Measurements from ENCODE around the gene LDB3. TPM values are rescaled to one million over a fixed set of nuclear protein-coding genes. Genes with fewer than 3 reads are reported as not detected.

The LDB3 gene
- total and polyA plus RNA-seq, 11 donors, result 165 to 1,759 (median 1,273) TPM

- peak in 3 of 4 donors; percentile 13 to 36 (median 32) for ATAC-seq
- 49 to 66% (median 58%) methylated on average over 14 of the region's 14 CpGs for WGBS, 4 donors
- no peak overlapping the region for H3K4me3 ChIP-seq
- intact Hi-C loops (cut with DNase I), result no loop called here
- TF ChIP-seq POLR2A (IDR thresholded peaks at IDR 0.05) (no peak), CTCF (IDR thresholded peaks at IDR 0.05) (no peak)
- peaks cover 0 to 10% (median 0%) of the 10 kb centered on the region in 9 donors for H3K27me3 ChIP-seq
- no peaks in the 10 kb centered on the region for H3K9me3 ChIP-seq
- H3K4me1 ChIP-seq, result peaks cover 0 to 58% (median 7%) of the 10 kb centered on the region in 12 donors
- H3K27ac ChIP-seq, result peak overlapping the region in 9 of 12 donors; percentile 32 to 94 (median 58)
- peaks cover 0 to 82% (median 12%) of the 10 kb centered on the region in 9 donors for H3K36me3 ChIP-seq
- no peak for DNase-seq
Measured at GRCh38 chr10:86725980-86726676, 57.8 kb downstream of the LDB3 start.

- no peak for DNase-seq
- ATAC-seq, result peak in 1 of 4 donors; percentile 0
- no peak overlapping the region for H3K4me3 ChIP-seq
- peaks cover 0 to 77% (median 12%) of the 10 kb centered on the region in 9 donors for H3K36me3 ChIP-seq
- no peak for TF ChIP-seq CTCF (IDR thresholded peaks at IDR 0.05)
- no peak for TF ChIP-seq POLR2A (IDR thresholded peaks at IDR 0.05)
- intact Hi-C loops (cut with DNase I), result no loop called here
- H3K27me3 ChIP-seq, result peaks cover 0 to 10% (median 0%) of the 10 kb centered on the region in 9 donors
- H3K9me3 ChIP-seq, result no peaks in the 10 kb centered on the region
- H3K27ac ChIP-seq, result peak overlapping the region in 8 of 12 donors; percentile 33 to 94 (median 60)
- H3K4me1 ChIP-seq, result peaks cover 0 to 63% (median 9%) of the 10 kb centered on the region in 12 donors
- 40 to 52% (median 45%) methylated on average over 1 of the region's 1 CpG for WGBS, 4 donors
Measured at GRCh38 chr10:86726677-86726999, 58.3 kb downstream of the LDB3 start.

GRCh38 chr10:86727470-86727869 is 59.2 kb downstream of the LDB3 start:
- intact Hi-C loops (cut with DNase I), result no loop called here
- Histone ChIP-seq H3K27me3 (peaks cover 0 to 10% (median 0%) of the 10 kb centered on the region in 9 donors), H3K36me3 (peaks cover 0 to 74% (median 12%) of the 10 kb centered on the region in 9 donors), H3K4me1 (peaks cover 0 to 71% (median 16%) of the 10 kb centered on the region in 12 donors), H3K9me3 (no peaks in the 10 kb centered on the region), H3K27ac (peak overlapping the region in 6 of 12 donors; percentile 33 to 94 (median 64)), H3K4me3 (no peak overlapping the region)
- TF ChIP-seq POLR2A (IDR thresholded peaks at IDR 0.05) (no peak), CTCF (IDR thresholded peaks at IDR 0.05) (no peak)
- ATAC-seq (no peak), DNase-seq (no peak)
- 70 to 78% (median 75%) methylated on average over 6 of the region's 6 CpGs for WGBS, 4 donors

- intact Hi-C loops (cut with DNase I), result no loop called here
- Histone ChIP-seq H3K9me3 (no peaks in the 10 kb centered on the region), H3K27me3 (peaks cover 0 to 9% (median 0%) of the 10 kb centered on the region in 9 donors), H3K4me1 (peaks cover 0 to 77% (median 20%) of the 10 kb centered on the region in 12 donors), H3K27ac (peak overlapping the region in 7 of 12 donors; percentile 31 to 94 (median 64)), H3K4me3 (no peak overlapping the region), H3K36me3 (peaks cover 0 to 73% (median 12%) of the 10 kb centered on the region in 9 donors)
- TF ChIP-seq CTCF (IDR thresholded peaks at IDR 0.05), result no peak
- no peak for TF ChIP-seq POLR2A (IDR thresholded peaks at IDR 0.05)
- WGBS, 4 donors, result 70 to 81% (median 74%) methylated on average over 3 of the region's 3 CpGs
- no peak for ATAC-seq
- DNase-seq, result no peak
Measured at GRCh38 chr10:86728056-86728455, 59.7 kb downstream of the LDB3 start.

Measured in heart left ventricle (tissue), 16 donors.